Mesangial cell (primary cell): ENCODE results near the gene RAC2. TPM values are rescaled to one million over a fixed set of nuclear protein-coding genes. Genes with fewer than 3 reads are reported as not detected.

Experiments used
- total RNA-seq: library from RNA; depleted of rRNA; stranded (reverse); fragments of >200 nt; gene quantifications from 2 replicates; pipeline ENCODE4 v1.2.3, GENCODE V29; 2015

RAC2 gene
- 56.3 and 104 TPM in 2 replicates for total RNA-seq

GRCh38 chr22:37244114-37244921, at the start of gene RAC2:
Gene RAC2, minus strand, starts transcription at chr22:37244269. Its CDS starts 121 bp downstream, at chr22:37244148.

GRCh38 chr22:37282385-37282677, 38.3 kb upstream of the RAC2 start, which contains the start of gene CYTH4:
Gene CYTH4, plus strand, starts transcription at chr22:37282508. Its CDS starts 62 bp downstream, at chr22:37282570.

GRCh38 chr22:37212174-37212906, 31.7 kb downstream of the RAC2 start, which contains the start of gene SSTR3:
Gene SSTR3, minus strand, starts transcription at chr22:37212477. Its CDS starts 4,674 bp downstream, at chr22:37207803.

GRCh38 chr22:37187891-37188761, 55.9 kb downstream of the RAC2 start, which contains the start of gene C1QTNF6:
Gene C1QTNF6, minus strand, starts transcription at chr22:37188247. Its CDS starts 34 bp downstream, at chr22:37188213.

Other genes starting within 250 kb of the RAC2 start
- 45.5 and 101 TPM in 2 replicates for gene TST, start 224.8 kb downstream of the RAC2 start, total RNA-seq
- gene MPST, start 224.5 kb downstream of the RAC2 start, total RNA-seq, result 227 and 267 TPM in 2 replicates
- 34.7 and 35.8 TPM in 2 replicates for gene KCTD17, start 192.5 kb downstream of the RAC2 start, total RNA-seq
- gene TMPRSS6, start 134.6 kb downstream of the RAC2 start, total RNA-seq, result not detected in 2 replicates
- gene IL2RB, start 94.4 kb downstream of the RAC2 start, total RNA-seq, result 0.16 and 1.8 TPM in 2 replicates
- gene C1QTNF6, start 56.0 kb downstream of the RAC2 start, total RNA-seq, result 7.7 and 23.1 TPM in 2 replicates
- gene SSTR3, start 31.8 kb downstream of the RAC2 start, total RNA-seq, result not detected in 2 replicates
- 0.65 TPM in 1 of 2 replicates, not detected in the other for gene CYTH4, start 38.2 kb upstream of the RAC2 start, total RNA-seq
- 9.0 and 20.5 TPM in 2 replicates for gene ELFN2, start 183.2 kb upstream of the RAC2 start, total RNA-seq
- gene MFNG, start 242.1 kb upstream of the RAC2 start, total RNA-seq, result 0.16 and 1.5 TPM in 2 replicates